Endothelial cell (in vitro differentiated cells): ENCODE measurements around the gene ILF3. TPM values are rescaled to one million over a fixed set of nuclear protein-coding genes. Genes with fewer than 3 reads are reported as not detected.

ENCODE experiments used
- DNase-seq: peaks from one replicate; pipeline ENCODE4 v3.0.0; 2021; ENCODE audit warnings: low spot score
- H3K27ac Mint-ChIP-seq: one replicate; pipeline ENCODE4 v1.8.0; 2021; ENCODE audit warnings: mixed read lengths, inconsistent platforms; ENCODE audit not compliant: unreplicated experiment
- H3K27me3 Mint-ChIP-seq: one replicate; pipeline ENCODE4 v1.8.0; 2021; ENCODE audit warnings: mild to moderate bottlenecking, moderate library complexity, mixed read lengths, inconsistent platforms; ENCODE audit not compliant: unreplicated experiment
- H3K36me3 Mint-ChIP-seq: one replicate; pipeline ENCODE4 v1.8.0; 2021; ENCODE audit warnings: mild to moderate bottlenecking, low read depth, mixed read lengths, inconsistent platforms; ENCODE audit not compliant: unreplicated experiment
- H3K4me1 Mint-ChIP-seq: one replicate; pipeline ENCODE4 v1.8.0; 2021; ENCODE audit warnings: mild to moderate bottlenecking, mixed read lengths, inconsistent platforms; ENCODE audit not compliant: unreplicated experiment
- H3K4me3 Mint-ChIP-seq: one replicate; pipeline ENCODE4 v1.8.0; 2021; ENCODE audit warnings: mild to moderate bottlenecking, mixed read lengths, inconsistent platforms; ENCODE audit not compliant: unreplicated experiment
- H3K9me3 Mint-ChIP-seq: one replicate; pipeline ENCODE4 v1.8.0; 2021; ENCODE audit warnings: mixed read lengths, inconsistent platforms; ENCODE audit not compliant: unreplicated experiment
- CTCF ChIP-seq: fragments of 200-600 bp; sonication (generic); IDR thresholded peaks from one replicate; pipeline ENCODE4 v1.5.0; 2021; ENCODE audit warnings: antibody characterized with exemption; ENCODE audit not compliant: unreplicated experiment
- total RNA-seq: library from RNA; stranded (reverse); fragmentation: NEBNext Ultra II Directional; extraction: Animal tissue kit (Norgen Biotek cat#: 25700); gene quantifications from one replicate; pipeline ENCODE4 v1.2.1, GENCODE V29; 2021; ENCODE audit not compliant: unreplicated experiment

Gene ILF3
- total RNA-seq, 1 donor from 2014 or later, result 330 TPM

- Mint-ChIP-seq H3K4me3 (peak overlapping the region; percentile 65), H3K9me3 (no peaks in the 10 kb centered on the region), H3K27me3 (peaks cover 11% of the 10 kb centered on the region), H3K36me3 (peaks cover 43% of the 10 kb centered on the region), H3K27ac (no peak overlapping the region), H3K4me1 (peaks cover 16% of the 10 kb centered on the region)
- DNase-seq, result no peak
- no peak for TF ChIP-seq CTCF
These were observed 19.2 kb upstream of the ILF3 start for GRCh38 chr19:10634963-10635362.

GRCh38 chr19:10636304-10636972 lies 17.7 kb upstream of the ILF3 start:
- H3K4me3 Mint-ChIP-seq, result peak overlapping the region; percentile 72

GRCh38 chr19:10637894-10638293 lies 16.3 kb upstream of the ILF3 start:
- TF ChIP-seq CTCF, result no peak
- no peaks in the 10 kb centered on the region for H3K9me3 Mint-ChIP-seq
- peak overlapping the region; percentile 35 for H3K4me3 Mint-ChIP-seq
- H3K36me3 Mint-ChIP-seq, result peaks cover 33% of the 10 kb centered on the region
- peaks cover 27% of the 10 kb centered on the region for H3K4me1 Mint-ChIP-seq
- no peak for DNase-seq
- peaks cover 18% of the 10 kb centered on the region for H3K27me3 Mint-ChIP-seq
- peak overlapping the region; percentile 61 for H3K27ac Mint-ChIP-seq

More at GRCh38 chr19:10636304-10636972, 17.7 kb upstream of the ILF3 start:
- Mint-ChIP-seq H3K9me3 (no peaks in the 10 kb centered on the region), H3K4me1 (peaks cover 16% of the 10 kb centered on the region), H3K27me3 (peaks cover 13% of the 10 kb centered on the region), H3K27ac (no peak overlapping the region), H3K36me3 (peaks cover 38% of the 10 kb centered on the region)
- TF ChIP-seq CTCF, result no peak
- no peak for DNase-seq

- TF ChIP-seq CTCF, result no peak
- DNase-seq, result no peak
- no peak overlapping the region for H3K27ac Mint-ChIP-seq
- no peaks in the 10 kb centered on the region for H3K9me3 Mint-ChIP-seq
- H3K4me1 Mint-ChIP-seq, result peaks cover 40% of the 10 kb centered on the region
- peaks cover 35% of the 10 kb centered on the region for H3K36me3 Mint-ChIP-seq
- peaks cover 18% of the 10 kb centered on the region for H3K27me3 Mint-ChIP-seq
- H3K4me3 Mint-ChIP-seq, result no peak overlapping the region
These were observed 14.3 kb upstream of the ILF3 start for GRCh38 chr19:10639836-10640235.

GRCh38 chr19:10640361-10640760 lies 13.8 kb upstream of the ILF3 start:
- TF ChIP-seq CTCF, result no peak
- Mint-ChIP-seq H3K27ac (no peak overlapping the region), H3K36me3 (peaks cover 30% of the 10 kb centered on the region), H3K4me1 (peaks cover 36% of the 10 kb centered on the region), H3K4me3 (no peak overlapping the region), H3K27me3 (peaks cover 18% of the 10 kb centered on the region), H3K9me3 (no peaks in the 10 kb centered on the region)
- DNase-seq, result no peak
